Activated gamma-delta T cell treated with Interleukin-2 at 50 U/mL for 16 hours (primary cell): ENCODE measurements around the gene OTOP3.

Source experiments
- DNase-seq: peaks from one replicate; pipeline ENCODE4 v3.0.0-alpha.2; 2020

OTOP3 gene

DNA sequence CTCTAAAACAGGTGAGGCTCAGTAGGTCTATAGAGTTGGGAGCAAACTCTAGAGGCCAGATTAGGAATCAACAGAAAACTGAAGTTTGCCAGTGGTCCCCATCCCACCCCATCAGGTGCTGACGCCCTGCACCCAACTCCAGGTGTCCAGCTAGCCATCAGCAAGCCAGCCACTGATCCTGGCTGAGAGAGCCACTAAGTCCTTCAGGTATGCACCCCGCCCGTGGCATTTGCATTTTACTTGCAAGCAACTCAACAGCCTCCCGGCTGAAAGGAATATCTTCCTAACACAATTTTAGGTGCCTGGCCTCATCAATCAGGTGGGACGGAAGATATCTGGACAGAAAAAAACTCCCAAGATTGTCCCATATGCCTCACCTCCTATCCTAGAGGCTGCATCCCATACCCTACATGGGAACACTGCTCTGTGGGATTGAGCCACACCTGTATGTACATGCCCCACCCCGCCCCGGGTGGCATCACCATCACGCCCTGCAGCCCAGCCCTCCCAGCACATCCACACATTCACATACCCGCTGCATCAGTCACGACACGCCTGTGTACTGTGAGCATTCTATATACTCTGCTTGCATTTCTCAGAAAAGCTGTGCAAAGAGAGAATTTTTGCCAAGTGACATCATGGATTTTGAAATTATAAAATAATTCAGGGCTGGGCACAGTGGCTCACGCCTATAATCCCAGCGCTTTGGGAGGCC, 8.3 kb downstream of the OTOP3 start:
- no peak for DNase-seq

DNA sequence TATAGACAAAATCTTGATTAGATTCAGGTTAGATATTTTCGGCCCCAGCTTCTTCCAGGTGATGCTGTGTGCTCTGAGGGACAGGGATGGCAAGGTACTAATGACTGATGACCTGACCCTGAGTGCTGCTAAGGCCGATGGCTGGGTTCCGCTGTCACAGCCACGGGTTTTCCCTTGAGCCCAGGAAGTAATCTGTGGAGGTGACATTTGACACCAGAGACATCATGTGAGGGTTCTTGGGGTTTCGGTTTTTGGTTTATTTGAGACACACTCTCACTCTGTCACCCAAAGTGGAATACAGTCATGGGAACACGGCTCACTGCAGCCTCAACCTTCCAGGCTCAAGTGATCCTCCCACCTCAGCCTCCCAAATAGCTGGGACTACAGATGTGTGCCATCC, 9.8 kb downstream of the OTOP3 start:
- DNase-seq: no peak

DNA sequence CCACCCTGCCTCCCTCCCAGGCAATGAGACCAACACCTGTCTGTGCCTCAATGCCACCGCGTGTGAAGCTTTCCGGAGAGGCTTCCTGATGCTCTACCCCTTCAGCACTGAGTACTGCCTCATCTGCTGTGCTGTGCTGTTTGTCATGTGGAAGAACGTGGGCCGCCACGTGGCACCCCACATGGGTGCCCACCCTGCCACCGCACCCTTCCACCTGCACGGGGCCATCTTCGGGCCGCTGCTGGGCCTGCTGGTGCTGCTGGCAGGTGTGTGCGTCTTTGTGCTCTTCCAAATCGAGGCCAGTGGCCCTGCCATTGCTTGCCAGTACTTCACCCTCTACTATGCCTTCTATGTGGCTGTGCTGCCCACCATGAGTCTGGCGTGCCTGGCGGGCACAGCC, 10.9 kb downstream of the OTOP3 start:
- DNase-seq: no peak

DNA sequence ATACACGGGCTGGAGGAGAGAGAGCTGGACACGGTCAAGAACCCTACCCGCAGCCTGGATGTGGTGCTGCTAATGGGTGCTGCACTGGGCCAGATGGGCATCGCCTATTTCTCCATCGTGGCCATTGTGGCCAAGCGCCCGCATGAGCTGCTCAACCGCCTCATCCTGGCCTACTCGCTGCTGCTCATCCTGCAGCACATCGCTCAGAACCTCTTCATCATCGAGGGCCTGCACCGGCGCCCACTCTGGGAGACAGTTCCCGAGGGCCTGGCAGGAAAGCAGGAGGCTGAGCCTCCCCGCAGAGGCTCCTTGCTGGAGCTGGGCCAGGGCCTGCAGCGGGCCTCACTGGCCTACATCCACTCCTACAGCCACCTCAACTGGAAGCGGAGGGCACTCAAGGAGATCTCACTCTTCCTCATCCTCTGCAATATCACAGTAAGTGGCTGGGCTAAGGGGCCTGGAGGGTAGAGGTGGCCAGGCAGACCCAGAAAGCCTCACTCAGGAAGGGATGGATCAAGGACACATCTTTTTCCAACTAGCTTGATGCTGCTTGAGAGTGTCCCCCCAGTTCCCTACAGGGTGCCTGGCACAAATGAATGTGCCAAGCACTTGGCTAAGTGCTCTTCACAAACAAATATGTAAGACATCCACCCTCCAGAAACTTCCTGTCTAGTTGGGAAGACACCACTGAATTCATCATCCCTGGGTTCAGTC, 11.5 kb downstream of the OTOP3 start:
- DNase-seq: no peak

DNA sequence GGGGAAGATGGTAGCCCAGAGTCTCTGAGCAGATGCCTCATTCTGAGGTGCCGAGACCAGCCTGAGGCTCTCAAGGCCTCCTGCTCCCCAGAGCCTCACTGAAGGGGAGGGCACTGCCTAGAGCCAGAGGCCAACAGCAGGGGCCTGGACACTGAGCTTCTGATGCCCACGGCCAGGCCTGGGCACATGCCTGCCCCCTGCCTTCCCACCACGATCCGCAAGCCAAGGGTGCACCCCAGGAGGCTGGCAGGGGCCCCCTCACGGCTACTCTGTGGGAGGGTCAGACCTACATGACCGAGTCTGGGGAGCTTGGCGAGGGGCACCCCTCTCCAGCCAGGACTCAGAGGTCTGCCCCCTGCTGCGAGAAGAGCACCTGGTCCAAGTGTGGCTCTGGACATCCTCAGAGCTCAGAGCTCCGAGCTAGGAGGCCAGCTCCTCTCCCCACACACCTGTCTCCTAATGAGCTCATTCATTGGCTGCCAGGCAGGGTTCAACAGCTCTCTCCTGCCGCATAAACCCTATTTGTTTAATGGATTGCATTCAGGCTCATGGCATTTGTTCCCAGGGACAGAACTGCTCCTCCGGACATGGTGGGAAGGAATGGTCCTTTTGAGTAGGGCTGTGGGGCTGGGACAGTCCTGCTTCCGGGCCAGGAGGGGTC, 13.9 kb downstream of the OTOP3 start:
- no peak for DNase-seq

DNA sequence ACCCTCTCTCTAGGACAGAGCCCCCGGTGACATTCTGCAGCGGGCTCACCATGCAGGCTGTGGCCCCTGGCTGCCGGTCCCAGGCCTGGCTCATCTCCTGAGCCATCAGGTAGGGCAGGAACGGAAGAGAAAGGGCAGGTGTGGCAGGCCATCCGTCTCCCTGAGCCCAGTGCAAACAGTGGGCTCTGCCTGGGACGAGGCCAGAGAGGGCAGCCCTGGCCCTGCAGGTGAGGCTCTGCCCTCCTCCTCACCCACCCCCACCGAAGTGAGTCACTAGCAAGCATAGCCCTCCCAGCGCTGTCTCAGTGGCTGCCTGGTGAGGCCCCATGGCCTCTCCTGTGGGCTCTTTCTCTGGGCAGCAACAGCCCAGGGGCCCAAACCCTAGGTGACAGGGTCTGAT, 14.5 kb downstream of the OTOP3 start:
- DNase-seq: no peak

DNA sequence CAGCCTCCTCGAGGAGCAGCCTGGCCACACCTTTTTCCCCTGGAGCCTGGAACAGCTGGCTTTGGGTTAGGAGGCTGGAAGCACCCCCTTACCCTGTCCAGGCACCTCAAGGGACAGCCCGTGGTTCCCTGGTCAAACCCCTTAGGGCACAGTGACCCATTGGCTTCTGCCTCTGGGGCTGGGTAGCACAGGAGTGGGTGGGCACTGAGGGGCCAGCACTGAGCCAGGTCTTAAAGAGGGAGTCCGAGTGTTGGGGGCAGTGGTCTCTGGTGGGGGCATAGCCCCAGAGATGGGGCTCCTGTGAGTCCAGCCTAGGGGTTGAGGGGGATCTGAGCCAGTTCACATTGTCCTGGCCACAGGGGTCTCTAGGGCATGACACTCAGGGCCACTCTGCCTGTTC, 15.4 kb downstream of the OTOP3 start:
- DNase-seq: no peak

DNA sequence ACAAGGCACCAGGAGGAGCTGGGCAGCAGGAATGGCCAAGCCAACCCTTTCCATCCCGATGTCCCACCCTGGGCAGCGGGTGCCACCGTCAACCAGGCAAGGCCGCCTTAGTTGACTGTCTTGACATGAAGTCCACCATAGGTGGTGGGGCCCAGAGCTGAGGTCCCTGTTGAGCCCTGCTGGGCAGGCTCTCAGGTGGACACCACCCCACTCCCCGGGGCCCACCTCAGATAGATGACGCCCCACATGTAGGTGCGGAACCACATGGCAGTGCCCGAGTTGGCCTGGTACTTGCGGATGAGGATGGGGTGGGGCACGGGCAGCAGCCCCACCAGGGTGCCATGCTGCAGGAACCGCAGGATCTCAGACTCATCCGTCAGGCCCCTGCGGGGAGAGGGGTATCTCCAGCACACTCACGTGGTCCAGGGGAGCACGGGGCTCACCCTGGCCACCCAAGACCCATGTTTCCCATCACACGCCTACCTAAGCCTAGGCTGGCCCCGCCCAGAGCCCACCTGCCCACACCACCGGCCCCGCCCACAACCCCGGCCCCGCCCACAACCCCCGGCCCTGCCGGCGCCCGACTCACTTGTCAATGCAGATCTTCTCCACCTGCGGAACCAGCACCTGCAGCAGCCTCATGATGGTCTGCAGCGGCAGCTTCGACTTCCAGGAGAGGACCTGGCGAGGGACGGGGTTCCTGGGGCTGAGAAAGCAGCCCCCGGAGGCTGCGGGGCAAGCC, 16.2 kb downstream of the OTOP3 start:
- no peak for DNase-seq

DNA sequence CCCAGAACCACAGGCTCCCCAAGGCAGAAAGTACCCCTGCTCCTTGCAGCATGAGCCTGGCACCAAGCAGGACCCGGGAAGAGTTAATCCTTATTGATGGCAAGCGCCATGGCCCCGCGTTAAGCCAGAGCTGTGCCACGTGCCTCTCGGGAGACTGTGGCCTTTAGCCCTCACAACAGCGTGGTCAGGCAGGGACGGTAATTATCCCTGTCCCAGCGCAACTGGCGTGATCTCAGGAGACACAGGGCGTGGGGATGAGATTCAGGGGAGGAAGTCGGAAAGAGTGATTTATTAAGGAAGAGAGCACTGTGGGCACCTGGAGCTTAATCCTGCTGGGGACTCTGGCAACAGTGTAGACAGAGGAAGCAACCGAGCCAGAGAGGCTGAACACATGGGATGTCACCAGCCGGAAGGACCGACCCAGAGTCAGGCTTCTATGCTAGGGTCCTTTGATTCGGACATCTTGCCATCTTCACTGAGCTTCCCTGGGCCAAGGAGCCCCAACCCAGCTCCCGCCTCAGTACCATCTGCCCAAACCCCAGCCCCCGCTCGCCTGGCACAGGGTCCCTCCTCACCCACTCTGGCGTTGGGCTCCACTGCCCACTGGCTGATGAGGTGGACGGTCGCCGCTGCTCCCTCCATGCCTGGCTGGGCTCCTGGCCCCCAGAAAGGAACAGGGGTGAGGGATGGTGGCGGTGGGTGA, 16.9 kb downstream of the OTOP3 start:
- no peak for DNase-seq

DNA sequence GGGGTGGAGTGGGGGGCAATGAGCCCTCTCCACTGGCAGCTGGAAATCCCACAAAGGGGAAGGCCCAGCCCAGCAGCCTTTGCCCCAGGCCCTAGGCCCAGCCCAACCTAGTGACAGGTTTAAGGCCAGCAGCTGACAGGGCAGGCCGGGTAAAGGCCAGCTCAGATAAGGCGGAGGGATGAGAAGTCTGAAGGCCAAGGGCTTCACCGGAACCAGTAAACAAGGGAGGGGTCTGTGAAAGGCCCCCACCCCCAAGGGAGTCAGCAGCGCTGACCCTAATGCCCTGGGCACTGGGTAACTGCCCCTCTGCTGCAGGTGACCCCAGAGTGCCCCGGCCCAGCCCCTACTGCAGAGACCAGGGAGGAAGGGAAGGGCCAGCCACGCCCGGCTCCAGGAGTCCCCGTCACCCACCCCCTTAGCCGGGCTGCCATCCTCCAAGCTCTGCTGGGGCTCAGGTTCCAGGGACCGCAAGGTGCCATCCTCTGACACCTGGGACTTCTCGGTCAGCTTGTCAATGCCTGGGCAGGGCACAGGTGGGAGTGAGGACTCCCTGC, 17.5 kb downstream of the OTOP3 start:
- DNase-seq: no peak

DNA sequence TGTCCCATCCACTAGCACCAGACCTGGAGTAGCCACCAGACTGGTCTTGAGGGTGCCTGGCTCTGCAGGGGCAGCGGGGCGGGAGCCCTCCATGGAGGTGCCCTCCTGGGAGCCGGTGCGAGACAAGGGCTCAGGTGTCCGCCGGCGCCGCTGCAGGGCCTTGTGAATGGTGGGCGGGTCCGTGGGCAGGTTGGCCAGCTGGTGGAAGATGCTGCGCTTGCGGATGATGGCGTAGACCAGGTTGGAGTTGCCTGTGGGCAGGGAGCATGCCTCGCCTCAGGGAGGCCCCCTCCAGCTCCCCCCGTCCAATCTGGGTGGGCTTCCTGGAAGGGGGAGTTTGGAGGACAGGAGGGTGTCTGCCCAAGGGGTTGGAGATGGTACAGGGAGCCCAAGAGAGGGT, 18.4 kb downstream of the OTOP3 start:
- no peak for DNase-seq

DNA sequence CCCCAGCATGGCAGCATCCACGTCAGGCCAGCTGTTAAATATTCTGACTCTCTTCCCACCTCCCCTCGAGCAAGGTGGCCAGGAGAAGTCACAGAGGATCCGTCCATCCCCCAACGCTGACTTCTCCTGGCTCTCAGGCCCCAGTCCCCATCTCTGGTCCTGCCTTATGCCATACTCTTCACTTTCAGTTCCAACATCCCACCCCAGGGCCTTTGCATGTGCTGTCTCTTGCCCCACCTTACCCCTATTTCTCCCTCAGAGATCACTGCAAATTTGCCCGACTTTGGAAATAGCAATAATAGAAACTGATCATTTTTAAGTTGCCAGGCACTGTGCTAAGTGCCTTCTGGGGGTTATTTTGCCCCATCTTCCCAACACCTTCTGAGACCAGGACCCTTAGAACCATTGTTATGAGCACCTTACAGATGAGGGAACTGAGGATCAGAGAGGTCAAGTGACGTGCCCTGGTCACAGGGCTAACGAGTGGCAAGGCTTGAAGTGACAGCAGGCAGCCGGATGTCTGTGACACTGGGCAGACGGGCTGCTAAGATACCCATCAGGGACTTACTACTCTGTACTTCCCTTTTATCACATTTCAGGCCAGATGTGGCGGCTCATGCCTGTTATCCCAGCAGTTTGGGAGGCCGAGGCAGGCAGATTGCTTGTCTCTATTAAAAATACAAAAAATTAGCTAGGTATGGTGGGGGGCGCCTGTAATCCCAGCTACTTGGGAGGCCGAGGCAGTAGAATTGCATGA, 19.1 kb downstream of the OTOP3 start:
- no peak for DNase-seq

DNA sequence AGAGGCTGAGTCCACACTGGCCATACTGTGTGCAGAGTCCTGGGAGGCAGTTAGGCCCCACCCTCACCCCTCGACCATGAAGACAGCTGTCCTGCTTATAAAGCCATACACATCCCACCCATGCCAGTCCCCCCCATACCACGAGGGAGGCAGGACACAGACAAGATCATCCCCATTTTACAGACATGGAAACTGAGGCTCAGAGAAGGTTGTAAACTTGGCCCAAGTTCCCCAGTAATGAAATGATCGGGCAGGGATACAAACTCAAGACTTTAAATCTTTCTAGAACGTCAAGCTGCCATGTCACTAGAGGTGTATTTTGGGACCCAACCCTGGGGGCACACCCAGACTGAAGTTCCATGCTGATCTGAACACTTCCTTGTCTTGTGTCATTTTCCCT, 20.4 kb downstream of the OTOP3 start:
- DNase-seq: no peak

DNA sequence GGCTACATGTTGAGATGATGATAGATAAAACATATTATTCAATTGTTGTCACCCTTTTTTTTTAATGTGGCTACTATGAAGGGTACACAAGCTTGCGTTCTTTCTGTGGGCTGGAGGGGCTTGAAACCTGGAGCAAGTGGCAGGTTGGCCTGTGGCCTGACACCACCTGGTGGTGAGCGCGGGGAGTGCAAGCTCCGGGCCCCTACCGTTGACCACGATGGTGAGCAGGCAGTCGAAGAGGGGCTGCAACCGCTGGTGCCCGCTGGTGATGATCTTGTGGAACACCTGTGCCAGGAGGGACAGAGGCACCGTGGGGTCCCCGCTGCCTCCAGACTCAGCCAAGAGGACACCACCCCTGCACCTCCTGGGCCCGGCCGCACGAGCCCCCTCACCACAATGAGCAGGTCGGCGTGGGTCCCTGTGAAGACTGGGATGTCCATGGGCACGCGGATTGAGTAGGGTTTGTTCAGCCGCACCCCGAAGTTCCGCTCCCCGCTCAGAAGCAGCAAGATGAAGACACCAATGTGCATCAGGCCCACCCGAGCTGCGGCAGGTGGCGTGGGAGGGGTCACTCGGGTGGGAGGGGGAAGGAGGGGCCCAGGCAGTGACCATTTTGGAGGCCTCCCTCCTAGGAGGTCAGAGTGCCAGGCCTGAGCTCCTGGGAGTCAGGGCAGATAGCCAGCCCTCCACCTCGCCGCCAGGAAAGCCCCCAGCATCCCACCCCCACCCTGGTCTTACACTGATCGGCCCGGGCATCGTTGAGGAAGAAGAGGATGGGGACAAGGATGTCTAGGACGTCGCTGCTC, 22.4 kb downstream of the OTOP3 start:
- DNase-seq: peak; percentile 80

DNA sequence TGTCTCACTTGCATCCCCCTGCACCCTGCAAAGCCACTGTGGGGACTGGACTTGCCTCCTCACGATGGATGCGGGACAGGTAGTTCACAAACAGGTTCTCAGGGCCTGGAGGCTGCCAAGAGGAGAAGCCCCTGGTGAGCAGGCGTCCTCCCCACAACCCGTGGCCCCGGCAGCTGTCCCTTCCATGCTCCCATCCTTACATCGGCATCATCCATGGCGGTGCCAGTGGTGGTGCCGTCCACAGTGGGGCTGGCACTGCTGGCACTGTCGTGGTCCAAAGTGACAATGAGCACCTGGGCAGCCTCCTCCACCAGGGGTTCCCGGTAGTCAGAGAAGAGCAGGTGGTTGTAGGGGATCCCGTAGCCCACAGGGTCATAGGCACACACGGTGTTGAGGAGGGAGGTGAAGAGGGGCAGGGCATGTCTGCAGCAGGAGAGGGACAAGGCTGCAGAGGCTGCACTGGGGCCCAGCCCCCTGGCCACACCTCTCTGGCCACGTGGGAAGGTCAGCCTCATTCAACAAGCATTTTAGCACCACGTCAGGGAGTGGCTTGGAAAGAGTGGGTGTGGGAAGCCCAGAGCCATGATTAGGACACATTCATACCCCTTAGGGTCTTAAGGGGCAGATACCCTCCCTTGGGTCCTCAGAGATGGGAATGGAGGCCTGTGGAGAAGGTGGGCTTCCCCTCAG, 24.3 kb downstream of the OTOP3 start:
- DNase-seq: no peak

DNA sequence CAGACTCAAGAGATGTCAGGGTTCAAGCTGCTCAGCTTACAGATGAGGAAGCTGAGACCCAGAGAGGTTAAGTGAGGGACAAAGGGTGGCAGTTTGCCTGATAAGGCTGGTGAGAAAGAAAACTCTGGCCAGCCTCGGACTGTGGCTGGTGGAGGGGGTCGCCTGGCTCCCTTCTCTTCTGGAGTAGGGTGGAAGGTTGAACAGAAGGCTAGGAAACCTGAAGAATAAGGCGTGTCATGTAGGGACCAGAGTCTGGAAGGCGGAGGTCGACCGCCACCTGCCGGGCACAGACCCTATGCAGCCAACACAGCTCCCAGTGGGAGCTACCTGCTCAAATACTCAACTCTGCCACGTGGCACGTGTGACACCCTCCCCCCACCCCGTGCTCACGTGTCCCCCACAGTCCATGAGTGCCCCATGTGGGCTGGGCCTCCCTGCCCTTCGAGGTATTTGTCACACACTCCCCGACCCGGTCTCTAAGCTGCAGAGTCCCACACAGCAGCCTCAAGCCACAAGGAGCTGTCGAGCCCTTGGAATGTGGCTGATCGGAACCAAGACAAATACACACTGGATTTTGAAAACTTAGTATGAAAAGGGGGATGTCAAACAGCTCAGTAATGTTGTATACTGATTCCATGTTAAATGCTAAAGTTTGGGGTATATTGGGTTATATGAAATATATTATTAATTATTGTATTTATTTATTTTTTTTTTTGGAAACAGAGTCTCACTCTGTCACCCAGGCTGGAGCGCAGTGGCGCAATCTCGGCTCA, 25.1 kb downstream of the OTOP3 start:
- DNase-seq: peak; percentile 16

DNA sequence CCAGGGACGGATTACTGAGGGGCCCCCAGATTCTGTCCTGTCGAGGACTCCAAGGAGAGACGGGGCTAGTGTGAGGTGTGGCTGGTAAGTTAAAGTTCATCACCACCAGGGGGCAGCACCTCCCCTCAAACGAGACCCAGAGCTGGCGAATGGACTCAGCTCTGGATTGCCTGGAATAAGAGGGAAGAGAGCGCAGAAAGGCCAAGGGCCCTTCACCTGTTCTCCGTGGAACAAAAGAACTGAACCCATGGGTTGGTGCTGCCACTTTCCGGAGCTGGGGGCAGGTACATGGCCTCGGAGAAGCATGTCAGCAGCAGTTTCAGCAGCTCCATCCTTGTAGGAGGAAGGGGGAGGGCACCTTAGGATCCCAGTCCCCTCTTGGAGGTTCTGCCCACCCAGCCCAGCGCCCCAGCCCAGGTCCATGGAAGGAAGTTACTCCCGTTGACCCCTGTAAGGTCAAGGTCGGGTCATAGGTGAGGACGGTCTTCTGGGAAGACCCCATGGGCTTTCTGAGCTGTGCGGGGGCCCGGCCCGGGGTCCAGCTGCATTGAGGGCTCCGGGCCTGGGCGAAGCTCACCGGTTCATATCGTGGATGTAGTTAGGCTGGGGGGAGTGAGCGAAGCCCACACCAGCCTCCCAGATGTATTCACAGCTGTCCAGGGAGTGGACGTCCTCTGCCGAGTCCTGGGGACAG, 26.1 kb downstream of the OTOP3 start:
- peak; percentile 88 for DNase-seq

DNA sequence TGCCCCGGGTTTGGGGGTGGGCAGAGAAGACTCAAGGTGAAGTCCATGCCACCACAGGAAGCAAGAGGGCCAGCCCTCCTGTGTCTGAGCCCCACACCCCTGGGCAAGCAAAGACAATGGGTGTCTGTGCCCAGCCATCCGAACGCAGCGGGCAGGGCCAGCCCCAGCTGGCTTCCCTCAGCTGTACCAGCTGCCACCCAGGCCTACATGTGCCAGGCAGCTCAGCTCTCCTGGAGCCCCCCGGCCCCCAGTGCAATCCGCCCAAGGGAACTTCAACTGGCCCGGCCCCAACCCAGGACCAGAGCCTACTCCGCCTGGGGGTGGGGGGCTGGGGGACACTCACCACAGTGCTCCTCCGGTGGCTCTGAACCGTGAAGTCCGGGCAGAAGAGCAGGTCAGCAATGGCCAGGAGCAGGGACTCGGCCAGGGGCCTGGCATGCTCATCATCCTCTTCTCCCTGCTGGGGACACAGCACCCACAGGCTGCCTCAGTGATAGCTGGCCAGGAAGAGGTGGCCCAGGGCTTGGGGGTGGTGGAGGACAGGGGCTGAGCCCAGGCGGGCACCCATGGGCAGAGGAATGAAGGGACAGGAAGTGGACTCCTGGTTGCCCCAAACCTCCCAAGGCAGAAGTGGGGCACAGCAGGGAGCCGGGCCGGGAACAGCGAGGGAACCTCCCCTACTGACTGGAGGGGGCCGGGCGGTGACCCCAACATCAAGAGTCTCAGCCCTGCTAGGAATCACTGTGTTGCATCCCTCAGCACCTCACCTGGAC, 27.1 kb downstream of the OTOP3 start:
- no peak for DNase-seq
